ENCODE data around the gene KANK2.
A peak's percentile ranks its signal among the peaks of the same experiment; 100 is the strongest.
"Not testable (repeated sequence)": the region's sequence is repeated elsewhere in the genome, so short reads cannot be mapped to it uniquely, and the experiment has no call there.

Gene KANK2

GRCh38 chr19:11137542-11138384, 59.6 kb downstream of the KANK2 start:
- DNase-seq = peak; percentile 65 to 69

DNA sequence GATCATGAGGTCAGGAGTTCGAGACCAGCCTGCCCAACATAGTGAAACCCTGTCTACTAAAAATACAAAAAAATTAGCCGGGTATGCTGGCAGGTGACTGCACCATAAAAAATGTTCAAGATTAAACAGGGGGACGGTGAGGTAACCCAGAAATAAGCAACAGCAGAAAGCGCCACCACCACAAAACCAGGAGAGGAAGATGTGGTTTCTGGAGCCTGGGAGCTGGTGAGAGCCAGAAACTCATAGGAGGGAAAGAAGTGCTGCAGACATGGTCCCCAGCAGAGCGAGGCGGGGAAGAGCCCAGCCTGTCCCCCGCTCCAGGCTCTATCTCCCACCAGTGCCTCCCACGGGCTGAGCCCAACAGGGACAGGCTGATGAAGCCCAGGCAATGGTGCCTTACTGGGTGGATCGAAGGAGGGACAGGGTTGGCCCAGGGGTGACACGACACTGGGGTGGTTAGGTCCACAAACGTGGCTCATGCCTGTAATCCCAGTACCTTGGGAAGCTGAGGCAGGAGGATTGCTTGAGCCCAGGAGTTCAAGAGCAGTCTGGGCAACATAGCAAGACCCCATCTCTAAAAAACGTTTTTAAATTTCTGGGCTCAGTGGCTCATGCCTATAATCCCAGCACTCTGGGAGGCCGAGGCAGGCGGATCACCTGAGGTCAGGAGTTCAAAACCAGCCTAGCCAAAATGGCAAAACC, 60.8 kb downstream of the KANK2 start:
- no peak for DNase-seq

DNA sequence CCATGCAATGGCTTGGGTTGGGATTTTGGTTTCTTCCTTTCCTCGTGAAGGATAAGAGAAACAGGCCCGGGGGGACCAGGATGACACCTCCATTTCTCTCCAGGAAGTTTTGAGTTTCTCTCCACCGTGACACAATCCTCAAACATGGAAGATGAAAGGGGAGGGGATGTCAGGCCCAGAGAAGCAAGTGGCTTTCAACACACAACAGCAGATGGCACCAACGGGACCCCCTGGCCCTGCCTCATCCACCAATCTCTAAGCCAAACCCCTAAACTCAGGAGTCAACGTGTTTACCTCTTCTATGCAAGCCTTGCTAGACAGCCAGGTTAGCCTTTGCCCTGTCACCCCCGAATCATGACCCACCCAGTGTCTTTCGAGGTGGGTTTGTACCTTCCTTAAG, 65.9 kb downstream of the KANK2 start:
- no peak for DNase-seq

- peak; percentile 44 to 45 for DNase-seq
Observed at GRCh38 chr19:11130824-11131455, 66.4 kb downstream of the KANK2 start.

DNA sequence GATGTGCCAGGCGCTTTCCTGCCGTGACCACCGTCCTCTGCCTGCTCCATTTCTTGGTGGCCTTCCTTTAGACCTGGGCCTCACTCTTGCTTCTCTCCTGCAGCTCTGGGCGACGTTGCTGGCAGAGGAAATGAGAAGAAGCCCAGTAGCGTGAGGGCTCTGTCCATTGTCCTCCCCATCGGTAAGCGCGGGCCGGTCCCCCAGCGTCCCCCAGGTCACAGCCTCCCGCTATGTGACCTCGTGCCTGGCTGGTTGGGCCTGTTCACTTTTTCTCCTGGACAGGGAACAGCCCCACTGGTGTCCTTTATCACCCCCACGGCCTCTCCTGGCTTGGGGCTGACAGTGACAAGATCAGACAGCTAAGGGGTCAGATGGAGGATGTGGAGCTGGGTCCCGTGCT, 69.4 kb downstream of the KANK2 start:
- no peak for DNase-seq

- peak; percentile 32 to 44 for DNase-seq
Observed at GRCh38 chr19:11125994-11126685, 71.2 kb downstream of the KANK2 start.

- not testable (repeated sequence) for DNase-seq
Observed at GRCh38 chr19:11124157-11124556, 73.2 kb downstream of the KANK2 start.

DNA sequence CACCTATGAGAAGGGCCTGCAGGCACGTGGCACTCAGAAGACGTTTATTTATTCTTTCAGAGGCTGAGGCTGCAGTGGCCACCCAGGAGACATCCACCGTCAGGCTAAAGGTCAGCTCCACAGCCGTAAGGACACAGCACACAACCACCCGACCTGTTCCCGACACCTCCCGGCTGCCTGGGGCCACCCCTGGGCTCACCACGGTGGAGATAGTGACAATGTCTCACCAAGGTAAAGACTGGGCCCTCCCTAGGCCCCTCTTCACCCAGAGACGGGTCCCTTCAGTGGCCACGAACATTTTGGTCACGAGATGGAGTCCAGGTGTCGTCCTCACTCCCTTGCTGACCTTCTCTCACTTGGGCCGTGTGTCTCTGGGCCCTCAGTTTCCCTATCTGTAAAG, 74.2 kb downstream of the KANK2 start:
- no peak for DNase-seq

DNA sequence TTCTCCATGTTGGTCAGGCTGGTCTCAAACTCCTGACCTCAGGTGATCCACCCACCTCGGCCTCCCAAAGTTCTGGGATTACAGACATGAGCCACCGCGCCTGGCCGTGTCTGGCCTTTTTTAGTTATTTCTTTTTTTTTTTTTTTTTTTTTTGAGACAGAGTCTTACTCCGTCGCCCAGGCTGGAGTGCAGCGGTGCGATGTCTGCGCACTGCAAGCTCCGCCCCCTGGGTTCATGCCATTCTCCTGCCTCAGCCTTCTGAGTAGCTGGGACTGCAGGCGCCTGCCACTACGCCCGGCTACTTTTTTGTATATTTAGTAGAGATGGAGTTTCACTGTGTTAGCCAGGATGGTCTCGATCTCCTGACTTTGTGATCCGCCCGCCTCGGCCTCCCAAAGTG, 75.4 kb downstream of the KANK2 start:
- DNase-seq = not testable (repeated sequence)

DNA sequence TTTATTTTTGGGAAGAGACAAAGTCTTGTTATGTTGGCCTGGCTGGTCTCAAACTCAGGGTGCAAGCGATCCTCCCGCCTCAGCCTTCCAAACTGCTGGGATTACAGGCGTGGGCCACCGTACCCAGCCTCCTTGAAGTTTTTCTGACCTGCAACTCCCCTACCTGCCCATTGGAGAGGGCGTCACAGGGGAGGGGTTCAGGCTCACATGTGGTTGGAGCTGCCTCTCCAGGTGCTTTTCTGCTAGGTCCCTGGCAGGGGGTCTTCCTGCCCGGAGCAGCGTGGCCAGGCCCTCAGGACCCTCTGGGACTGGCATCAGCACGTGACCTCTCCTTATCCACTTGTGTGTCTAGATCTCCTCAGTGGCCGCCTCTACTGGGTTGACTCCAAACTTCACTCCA, 80.8 kb downstream of the KANK2 start:
- no peak for DNase-seq

- no peak for DNase-seq
Observed at GRCh38 chr19:11115895-11116446, 81.4 kb downstream of the KANK2 start.

GRCh38 chr19:11115042-11115441, 82.3 kb downstream of the KANK2 start:
- no peak for DNase-seq
